GM19351 (cell line): ENCODE results near the gene MRPL28.

Experiments used
- ATAC-seq: cut with Tn5 transposase; IDR thresholded peaks from one replicate; pipeline ENCODE4 v1.9.1; 2021; ENCODE audit warnings: mild to moderate bottlenecking, moderate library complexity; ENCODE audit not compliant: unreplicated experiment

Gene MRPL28

DNA sequence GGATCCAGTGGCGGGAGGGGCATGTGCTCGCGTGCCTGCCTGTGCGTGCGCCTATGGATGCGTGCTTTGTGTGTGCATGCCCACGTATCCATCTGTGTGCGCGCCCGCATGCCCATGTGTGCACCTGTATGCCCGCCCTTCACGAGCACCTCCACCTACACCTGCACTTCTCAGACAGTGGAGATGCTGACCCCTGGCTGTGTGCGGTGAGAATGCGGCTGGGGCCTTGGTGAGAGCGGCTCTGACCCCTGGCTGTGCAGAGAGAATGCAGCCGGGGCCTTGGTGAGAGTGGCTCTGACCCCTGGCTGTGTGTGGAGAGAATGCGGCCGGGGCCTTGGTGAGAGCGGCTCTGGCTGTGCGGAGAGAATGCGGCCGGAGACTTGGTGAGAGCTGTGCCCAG lies 51.7 kb downstream of the MRPL28 start:
- ATAC-seq: no peak

DNA sequence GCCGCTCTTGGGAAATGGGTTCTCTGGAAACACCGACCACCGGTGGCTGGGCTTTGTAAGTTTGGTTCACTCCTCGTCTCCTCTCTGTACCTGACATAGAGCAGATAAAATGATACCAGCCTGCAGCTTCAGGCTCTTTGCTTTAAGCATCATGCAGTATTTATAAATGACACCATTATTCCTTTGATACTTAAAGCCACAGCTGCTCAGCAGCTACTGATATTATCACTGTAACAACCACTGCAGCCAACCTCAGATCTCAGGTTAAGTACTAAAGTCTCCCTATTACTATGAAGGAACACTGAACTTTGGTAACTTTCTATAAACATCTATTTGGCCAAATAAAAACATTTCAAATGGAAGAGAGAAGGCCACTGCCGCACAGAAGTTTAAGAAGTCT lies 52.8 kb downstream of the MRPL28 start:
- ATAC-seq: no peak
